Activated naive CD4-positive, alpha-beta T cell (primary cell): ENCODE results near the gene PTPRN2.
"Not testable (repeated sequence)": the region's sequence is repeated elsewhere in the genome, so short reads cannot be mapped to it uniquely, and the experiment has no call there.

Source experiments
- DNase-seq, 4 experiments: peaks; one replicate each; lab custom pipeline; 2025; lab: John Stamatoyannopoulos, UW

PTPRN2 gene

DNA sequence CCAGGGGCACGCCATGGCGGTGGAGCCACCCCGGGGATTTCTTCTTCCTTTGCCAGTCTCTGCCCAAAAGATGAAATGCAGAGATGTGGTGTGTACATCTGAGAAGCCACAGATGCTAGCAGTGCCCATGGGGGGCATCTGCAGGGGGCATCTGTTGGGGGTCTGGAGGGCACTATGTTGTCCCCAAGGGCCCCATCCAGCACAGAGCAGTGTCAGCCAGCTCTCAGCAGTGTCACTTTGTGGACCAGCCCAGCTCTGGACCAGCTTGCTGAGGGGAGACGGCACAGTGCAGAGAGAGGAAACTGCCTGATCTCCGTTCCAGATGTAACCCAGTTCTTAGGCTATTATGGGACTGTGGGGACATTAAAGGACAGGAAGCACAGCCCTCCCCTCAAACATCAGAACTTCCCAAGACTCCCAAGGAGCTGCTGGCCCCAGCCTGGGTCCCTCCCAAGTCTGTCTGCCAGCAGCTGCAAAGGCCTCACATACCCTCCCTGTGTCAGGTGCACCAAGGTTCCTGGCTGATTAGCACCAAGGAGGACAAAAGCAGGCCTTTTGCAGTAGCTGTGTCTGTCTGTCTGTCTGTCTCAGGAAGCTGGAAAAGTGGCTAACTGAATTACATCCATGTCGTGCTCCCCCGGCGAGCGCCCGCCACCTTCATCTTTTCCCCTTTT lies 536.5 kb downstream of the PTPRN2 start:
- DNase-seq = no peak

DNA sequence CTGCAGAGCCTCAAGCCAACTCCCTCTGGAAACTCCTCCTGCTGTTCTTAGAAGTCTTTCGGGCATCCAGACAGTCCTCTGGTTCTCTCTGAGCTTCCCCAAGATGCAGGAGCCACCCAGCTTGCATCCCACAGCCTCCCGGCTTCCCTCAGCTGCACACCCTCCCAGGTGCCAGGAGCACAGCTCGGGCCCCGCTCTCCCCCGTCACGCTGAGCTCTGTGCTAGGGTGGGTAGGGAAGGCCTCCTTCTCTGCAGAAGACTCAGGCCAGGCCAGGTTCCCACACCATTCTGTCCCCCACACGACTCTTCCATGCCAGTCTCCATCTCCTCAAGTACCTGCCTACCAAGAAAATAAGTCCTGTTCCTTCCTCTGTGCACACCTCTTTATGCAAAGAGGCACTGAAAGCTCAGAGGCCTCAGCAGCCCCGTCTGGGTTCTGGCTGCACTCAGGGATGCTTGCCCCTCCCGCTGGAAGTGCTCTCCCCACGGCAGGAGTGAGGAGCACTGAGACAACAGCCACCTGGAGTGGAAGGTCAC lies 537.1 kb downstream of the PTPRN2 start:
- DNase-seq = no peak

DNA sequence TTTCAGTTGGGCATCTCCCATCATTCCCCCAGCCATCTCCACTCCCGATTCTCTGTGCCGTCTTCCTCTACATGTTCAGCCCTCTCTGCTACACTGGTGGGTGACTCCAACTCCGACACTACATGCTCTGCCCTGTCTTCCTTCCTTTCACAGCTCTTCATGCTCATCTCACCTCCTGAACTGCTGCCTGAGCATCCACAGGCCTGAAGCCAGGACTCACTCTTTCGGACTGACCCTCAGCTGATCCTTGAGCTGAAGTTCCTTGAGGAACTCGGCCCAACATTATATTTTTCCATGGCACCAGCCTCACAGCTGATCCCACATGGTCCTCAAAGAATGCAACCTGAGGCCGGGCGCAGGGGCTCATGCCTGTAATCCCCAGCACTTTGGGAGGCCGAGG lies 538.4 kb downstream of the PTPRN2 start:
- DNase-seq = no peak

DNA sequence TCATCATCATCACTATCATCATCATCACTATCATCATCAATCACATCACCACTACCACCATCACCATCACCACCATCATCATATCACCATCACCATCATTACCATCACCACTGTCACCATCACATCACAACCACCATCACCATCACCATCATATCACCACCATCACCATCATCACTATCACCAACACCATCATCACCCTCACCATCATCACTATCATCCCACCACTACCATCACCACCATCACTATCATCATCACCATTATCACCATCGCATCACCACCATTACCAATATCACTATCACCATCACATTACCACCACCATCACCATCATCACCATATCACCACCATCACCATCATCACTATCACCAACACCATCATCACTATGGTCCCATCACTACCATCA lies 539.1 kb downstream of the PTPRN2 start:
- DNase-seq = no peak

DNA sequence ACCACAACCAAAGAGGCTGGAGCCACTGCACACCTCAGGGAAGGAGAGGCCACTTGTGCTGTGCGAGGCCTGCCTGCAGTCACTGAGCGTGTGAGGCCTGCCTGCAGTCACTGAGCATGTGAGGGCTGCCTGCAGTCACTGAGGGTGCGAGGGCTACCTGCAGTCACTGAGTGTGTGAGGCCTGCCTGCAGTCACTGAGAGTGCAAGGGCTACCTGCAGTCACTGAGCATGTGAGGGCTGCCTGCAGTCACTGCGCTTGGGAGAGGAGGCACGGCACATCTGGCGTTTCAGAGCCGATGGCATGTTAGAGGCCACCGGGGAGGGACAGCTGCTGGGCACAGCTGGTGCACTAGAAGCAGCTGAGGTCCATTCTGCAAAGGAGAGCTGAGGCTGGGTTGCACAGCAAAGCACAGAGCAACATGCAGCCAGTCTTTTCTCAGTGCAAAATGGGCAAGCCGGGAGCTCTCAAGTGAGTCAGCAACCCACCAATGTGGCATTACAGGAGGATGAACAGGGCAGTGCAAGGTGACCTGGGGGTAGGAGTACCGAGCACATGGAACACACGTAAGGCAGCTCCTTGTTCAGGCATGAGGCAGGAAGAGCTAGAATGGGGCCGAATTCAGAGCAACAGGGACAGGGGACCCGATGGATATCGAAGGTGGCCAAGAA lies 540.1 kb downstream of the PTPRN2 start:
- DNase-seq = no peak

DNA sequence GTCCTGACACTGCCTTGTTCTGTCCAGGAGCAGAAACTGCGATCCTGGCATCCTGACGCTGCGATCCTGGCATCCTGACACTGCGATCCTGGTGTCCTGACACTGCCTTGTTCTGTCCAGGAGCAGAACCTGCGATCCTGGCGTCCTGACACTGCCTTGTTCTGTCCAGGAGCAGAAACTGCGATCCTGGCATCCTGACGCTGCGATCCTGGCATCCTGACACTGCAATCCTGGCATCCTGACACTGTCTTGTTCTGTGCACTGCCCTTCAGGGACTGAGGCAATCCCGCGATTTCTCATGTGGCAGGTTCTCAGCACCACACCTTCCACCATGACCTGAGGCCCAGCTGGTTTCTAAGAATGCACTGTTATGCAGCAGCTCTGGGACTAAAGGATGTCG lies 541.4 kb downstream of the PTPRN2 start:
- not testable (repeated sequence) for DNase-seq

DNA sequence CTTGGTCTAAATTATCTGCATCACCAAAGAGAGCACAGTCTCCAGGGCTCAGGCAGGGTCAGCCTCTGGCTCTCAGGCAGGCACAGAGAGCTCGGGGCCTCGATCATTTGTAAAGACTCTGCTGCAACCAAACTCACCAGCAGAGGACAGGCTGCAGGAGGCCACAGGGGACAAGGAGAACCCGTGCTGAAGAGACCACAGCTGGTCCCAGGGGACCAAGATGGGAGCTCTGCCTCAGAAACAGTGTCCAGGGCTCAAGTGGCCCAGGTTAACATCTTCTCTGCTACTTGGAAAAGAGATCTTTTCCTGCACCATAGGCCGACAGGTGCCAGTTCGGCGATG lies 543.2 kb downstream of the PTPRN2 start:
- DNase-seq = no peak

DNA sequence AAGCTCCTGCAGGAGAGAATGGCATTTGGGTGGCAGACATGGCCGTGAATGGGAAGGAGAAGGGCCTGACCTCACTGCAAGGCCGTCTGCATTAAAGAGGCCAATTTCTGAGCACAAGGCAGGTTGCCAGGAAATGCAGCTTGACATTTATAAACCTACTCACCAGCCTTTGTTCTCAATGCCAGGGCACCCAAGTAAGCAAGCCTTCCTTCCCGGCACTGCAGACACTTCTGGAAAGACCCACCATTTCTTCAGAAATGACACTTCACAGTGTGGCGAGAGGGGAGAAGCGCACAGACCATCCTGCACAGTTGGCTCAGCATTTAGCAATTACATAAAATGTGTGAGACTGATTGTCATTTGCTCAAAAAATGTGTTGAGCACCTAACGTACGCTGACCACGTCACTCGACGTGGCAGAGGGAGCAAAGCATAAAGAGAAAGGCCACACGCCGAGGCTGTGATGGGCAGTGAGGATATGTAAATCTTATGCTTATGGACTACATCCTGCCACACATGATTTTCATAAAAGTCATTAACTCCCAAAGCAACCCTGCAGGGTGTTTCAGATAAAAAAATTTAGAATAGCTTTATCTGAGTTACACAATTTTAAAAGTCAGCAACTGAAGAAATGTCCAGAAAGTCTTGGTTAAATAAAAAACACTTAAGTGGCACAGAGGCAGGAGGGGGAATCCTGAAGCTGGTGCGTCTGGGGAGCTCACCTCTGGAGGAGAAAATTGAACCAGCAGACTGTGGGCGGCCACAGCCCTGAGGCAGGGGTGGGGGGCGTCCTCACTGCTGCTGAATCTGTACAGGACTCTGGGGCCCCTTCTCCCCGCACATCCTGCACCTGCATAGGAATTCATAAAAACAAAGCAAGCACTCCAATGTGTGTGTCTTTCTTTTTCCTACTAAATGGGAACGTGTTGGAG lies 543.8 kb downstream of the PTPRN2 start:
- no peak for DNase-seq

DNA sequence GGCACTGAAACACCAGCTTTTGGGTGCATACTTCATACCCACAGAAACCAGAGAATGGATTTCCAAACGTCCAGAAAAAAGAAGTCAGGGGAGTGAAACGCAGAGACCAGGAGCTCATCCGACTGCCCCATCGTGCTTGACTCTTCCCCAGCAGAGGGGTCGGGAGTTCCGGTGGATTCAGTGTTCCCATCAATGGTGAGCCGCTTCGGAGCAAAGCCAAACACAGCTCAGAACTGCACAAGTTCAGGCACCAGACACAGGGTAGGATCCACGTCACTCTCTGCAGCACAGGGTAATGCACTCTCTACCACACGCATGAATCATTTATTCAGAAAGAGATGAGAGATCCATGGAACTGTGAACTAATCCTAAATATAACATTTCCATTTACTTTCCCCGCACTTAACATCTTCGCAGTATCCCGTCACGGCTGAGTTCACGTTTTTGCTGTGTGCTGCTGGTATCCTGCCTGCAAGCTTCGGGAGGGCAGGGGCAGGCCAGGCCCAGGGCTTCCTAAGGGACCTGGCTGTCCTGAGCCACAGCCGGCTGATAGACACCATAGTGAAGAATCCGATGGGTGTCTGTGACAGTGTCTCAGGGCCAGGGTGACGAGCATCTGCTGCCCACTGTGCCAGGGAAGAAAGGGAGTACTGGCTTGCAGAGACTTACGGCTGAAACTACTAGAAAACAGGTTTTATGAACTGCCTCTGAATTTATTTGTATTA lies 545.3 kb downstream of the PTPRN2 start:
- DNase-seq = no peak

DNA sequence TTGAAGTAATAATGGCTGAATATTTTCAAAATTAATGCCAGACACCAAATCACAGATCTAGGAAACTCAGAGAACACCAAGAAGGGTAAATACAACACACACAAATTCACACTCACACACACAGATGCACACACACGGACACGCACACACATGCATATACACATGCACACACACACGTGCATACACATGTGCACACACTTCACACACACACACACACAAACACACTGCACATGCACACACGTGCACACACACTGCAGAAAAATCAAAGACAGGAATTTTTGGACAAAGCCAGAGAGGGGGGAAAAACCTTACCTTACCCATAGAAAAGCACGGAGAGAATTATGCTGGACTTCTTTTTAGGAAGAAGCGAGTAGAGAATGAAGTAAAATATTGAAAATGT lies 547.4 kb downstream of the PTPRN2 start:
- DNase-seq = no peak

DNA sequence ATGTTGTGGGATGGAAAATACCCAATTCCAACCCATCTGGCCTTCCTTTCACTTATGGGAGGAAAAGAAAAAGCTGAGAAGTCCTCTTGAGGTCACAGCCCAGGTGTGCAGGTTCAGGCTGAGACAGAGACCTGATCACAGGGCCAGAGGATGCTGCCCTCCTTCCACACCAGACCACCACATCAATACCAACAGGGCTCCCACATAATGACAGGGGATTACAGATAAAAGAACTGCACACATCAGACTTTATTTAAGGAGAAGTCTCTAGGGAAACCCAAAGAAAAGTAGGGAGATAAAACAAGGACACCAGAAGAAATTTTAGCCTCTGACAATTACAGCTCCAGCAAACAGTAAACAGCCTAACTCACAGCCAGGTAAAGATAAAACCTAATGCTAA lies 548.4 kb downstream of the PTPRN2 start:
- no peak for DNase-seq

DNA sequence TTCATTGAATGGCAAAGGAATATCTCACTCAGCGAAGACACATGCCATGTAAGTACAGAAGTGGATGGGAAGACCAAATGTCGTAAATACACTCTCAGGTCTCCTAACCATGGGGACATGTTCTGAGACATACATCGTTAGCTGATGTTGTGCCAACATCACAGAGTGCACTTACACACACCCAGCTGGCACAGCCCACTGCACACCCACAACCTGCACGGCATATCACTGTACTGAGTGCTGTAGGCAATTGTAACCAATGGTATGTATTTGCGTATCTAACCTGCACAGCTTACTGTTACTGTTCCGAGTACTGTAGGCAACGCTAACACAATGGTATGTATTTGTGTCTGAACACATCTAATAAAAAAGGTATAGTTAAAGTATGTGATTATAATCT lies 550.4 kb downstream of the PTPRN2 start:
- DNase-seq = no peak

DNA sequence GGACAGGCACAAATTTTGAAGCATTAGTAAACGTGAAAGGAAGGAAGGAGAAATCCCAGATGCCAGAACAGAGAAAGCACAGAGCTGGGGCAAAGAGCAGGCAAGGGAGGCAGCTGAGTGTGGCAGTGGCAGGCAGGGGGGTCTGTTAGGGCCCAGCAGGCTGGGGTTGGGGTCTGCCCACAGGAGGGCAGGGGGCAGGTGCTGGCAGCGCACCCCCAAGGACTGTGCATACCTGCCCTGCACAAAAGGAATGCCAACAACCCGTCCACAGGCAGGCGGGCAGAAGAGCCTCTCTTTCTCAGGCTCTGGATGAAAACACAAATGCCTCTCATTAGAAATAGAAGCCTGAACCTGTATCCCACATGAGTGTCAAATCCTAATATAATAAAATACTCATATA lies 552.3 kb downstream of the PTPRN2 start:
- no peak for DNase-seq

DNA sequence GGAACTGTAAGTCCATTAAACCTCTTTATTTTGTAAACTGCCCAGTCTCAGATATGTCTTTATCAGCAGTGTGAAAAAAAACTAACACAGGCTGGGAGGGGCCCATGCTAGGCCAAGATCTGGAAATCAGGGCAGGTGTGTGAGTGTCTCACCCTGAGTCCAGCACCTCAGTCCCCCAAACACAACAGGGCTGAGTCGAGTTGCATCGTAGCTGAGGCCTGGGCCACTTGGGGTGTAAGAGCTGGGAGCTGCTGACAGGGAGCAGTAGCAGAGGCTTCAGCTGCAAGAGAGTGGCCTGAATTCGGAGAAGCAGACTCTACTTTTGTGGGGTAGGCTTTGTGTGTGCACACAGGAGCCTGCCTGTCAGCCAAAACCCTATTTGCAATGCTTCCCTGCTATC lies 553.1 kb downstream of the PTPRN2 start:
- no peak for DNase-seq

DNA sequence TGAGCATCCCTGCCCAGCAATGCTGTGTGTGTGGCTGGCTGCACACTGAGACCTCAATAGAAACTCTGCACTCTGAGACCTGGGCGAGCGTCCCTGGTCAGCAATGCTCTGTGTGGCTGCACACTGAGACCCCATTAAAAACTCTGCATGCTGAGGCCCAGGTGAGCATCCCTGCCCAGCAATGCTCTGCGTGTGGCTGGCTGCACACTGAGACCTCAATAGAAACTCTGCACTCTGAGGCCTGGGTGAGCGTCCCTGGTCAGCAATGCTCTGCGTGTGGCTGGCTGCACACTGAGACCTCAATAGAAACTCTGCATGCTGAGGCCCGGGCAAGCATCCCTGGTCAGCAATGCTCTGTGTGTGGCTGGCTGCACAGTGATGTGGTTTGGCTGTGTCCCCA lies 553.7 kb downstream of the PTPRN2 start:
- not testable (repeated sequence) for DNase-seq

DNA sequence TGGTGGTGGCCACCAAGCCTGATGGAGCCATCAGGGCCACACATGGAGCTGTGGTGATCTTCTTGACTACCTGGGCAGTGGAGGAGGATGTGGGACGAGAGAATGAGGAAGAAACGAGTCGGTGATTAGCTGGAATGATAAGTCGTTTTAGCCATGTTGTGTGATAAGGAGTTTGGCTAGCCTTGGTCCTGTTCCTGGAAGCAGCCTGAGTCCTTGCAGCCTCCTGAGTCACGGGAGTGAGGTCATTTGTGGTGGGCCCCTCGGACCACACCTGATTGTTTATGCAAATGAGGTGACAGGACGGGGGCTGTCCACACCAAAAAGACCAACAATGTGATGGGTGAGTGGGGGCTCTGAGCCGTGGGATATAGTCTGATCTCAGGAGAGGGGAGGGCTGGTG lies 554.4 kb downstream of the PTPRN2 start:
- DNase-seq = no peak

DNA sequence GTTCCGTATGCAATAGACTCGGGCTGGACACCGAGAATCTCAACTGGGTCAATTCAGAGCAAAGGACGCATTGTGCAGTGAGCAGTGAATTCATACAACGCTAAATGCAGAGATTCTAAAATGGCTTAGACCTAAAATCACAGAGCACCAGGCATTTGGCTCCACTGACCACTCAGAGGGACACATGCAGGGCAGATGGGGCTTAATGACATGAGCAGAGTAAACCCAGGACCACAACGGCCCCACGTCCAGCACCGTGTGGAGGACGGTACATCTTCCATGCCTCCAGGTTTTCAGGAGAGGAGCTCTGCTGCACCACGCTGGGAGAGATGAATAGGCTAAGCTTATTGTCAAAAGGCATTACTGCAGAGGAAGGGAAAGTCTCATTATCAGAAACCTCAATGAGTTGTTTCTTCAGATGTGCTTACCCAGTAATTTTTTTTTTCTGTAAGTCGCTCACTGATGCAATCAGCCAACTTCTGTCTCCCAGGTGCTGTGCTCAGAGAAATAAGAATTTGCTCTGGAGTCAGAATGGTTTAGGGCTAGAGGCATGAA lies 555.0 kb downstream of the PTPRN2 start:
- no peak for DNase-seq

DNA sequence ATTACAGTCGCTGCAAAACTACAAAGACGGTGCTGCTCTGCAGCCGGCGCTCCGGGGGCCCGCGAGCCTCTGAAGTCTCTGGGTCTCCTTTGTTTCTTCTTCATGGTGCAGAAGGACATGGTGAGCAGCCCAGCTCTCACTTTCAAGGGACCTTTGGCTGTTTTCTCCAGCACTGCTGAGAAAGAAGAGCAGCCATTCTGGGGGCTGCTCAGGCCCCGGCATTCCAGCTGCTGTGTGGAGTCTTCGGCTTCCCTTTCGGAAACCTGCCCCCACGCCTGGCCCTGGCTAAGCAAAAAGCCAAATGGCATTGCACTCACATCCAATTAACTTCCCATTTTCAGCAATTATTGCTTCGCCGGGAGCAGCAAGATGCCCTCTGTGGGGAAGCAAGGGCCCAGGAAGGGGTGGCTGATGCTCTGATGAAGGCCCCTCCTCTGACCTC lies 555.7 kb downstream of the PTPRN2 start:
- DNase-seq = no peak

DNA sequence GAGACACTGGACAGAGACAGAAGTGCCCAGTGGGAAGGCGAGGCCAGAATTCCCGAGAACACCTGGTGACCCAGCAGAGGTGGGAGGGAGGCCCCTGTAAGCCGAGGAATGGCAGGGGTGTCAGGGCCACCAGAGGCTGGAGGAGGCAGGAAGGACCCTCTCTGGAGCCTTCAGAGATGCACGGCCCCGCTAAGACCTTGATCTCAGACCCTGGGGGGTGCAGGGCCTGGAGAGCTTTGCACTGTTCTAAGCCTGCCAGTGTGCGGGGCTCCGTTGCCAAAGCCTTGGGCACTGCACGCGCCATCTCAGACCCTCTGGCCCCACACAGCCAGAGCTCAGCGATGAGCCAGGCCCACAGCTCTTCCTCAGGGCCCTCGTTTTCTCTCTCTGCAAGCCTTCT lies 557.1 kb downstream of the PTPRN2 start:
- DNase-seq = no peak

DNA sequence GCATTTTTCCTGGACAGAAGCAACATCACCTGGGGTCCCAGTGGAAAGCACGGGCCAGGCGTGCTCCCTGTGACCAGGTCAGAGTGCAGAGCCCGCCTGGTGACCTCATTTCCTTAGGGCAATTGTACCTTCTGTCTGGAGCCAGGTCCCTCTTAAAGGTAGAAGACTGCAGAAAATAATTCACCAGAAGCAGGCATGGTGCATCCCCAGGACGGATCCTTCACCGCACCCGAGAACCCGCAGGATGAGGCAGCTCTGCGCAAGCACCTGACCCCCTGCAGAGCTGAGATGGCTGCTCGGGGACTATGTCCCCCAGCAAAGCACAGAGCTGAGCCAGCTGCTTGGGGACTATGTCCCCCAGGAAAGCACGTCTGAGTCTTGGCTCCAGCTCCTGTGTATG lies 557.6 kb downstream of the PTPRN2 start:
- DNase-seq = no peak

DNA sequence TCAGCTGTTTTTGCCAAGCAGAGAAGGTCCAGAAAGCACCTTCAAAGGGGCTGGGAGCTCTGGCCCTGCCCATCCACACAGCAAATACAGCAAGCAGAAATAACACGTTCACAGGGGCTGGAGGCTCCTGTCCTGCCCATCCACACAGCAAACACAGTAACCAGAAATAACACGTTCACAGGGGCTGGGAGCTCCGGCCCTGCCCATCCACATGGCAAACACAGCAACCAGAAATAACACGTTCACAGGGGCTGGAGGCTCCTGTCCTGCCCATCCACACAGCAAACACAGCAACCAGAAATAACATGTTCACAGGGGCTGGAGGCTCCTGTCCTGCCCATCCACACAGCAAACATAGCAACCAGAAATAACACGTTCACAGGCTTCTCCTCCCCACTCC lies 558.1 kb downstream of the PTPRN2 start:
- DNase-seq = no peak

DNA sequence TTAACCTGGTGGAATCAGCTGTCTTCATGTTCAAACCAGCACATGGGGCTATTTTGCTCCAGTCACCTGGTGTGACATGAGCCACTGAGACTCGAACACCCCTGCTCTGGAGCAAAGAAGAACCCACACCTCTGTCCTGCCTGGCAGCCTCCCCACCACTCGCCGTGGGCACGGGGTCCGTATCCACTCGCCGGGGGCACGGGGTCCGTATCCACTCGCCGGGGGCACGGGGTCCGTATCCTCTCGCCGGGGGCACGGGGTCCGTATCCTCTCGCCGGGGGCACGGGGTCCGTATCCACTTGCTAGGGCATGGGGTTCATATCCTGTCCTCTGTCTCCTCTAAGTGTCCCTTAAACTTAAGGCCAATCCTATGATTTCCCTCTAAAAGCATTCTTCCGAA lies 558.7 kb downstream of the PTPRN2 start:
- DNase-seq = no peak
